Lung microvascular endothelial cell (primary cell): Measurements from ENCODE around the gene TAS2R40. TPM values are rescaled to one million over a fixed set of nuclear protein-coding genes. Genes with fewer than 3 reads are reported as not detected.
"Not testable (repeated sequence)": the region's sequence is repeated elsewhere in the genome, so short reads cannot be mapped to it uniquely, and the experiment has no call there.

ENCODE experiments used
- DNase-seq, 2 donors: peaks; one replicate each; pipeline versions ENCODE4 v3.0.0 to v3.0.0-alpha.2; 2010; ENCODE audit warnings: low read depth in 2 of 2
- total RNA-seq: library from RNA; depleted of rRNA; stranded (reverse); fragments of >200 nt; gene quantifications from 2 replicates; pipeline ENCODE4 v1.2.1, GENCODE V29; 2014

Gene TAS2R40
- total RNA-seq: not detected in 2 replicates

GRCh38 chr7:143221737-143222136 is at the start of gene TAS2R40:
Gene TAS2R40 (plus strand): TSS chr7:143222037. CDS start chr7:143222079, 42 bp downstream.
- no peak for DNase-seq

DNA sequence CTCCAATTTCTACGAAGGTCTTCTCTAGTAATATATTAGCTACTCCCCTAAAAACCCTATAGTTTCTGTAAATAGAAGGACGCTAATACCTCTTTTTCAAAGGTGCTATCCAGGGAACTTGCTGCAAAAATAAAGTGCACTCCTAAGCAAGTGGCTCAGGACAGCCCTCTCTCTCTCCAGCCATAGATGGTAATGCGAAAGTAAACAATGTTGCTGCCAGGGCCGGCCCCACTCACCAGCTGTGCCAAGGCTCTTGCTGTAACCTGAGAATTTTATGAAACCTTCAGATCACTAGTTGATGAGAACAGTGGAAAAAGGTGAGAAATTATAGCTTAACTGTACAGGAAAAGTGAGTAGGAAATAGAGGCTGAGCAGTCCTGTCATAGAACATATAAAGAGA is 49.5 kb upstream of the TAS2R40 start:
- DNase-seq: no peak

DNA sequence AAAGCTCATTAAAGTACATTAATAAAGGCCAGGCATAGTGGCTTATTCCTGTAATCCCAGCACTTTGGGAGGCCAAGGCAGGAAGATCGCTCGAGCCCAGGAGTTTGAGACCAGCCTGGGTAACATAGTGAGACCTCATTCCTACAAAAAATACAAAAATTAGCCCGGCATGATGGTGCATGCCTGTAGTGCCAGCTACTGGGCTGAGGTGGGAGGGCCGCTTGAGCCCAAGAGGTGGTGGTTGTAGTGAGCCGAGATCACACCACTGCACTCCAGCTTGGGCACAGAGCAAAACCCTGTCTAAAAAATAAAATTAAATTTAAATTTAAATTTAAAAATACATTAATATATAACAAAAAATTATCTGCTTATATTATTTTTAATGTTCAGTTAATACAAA is 45.7 kb upstream of the TAS2R40 start:
- no peak for DNase-seq

- no peak for DNase-seq
These were observed 44.3 kb upstream of the TAS2R40 start for GRCh38 chr7:143177374-143178119.

- DNase-seq: not testable (repeated sequence)
These were observed 41.1 kb upstream of the TAS2R40 start for GRCh38 chr7:143180771-143181170.

GRCh38 chr7:143181349-143181748 is 40.5 kb upstream of the TAS2R40 start:
- no peak for DNase-seq

DNA sequence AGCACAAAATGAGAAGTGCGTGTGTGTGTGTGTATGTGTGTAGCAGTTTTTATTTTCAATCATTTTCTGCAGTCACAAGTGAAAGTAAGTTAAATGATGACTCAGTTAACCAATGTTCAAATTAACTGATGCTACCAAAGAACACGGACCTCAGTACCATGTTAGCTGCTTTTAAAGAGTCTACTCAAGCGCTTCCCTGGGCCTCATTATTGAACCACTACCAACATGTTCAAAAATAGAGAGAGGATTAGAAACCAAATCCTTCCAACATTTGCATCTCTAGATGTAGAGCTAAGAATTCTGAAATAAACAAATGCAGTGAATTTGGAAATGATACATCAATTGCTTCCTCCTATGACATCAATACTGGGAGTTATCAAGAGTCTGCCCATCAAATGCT is 38.8 kb upstream of the TAS2R40 start, which contains the start of gene TAS2R39:
TSS of gene TAS2R39 (plus strand) at position 396 of the 400 bp plus-strand sequence. CDS start at position 396, 0 bp downstream.
- DNase-seq: no peak

DNA sequence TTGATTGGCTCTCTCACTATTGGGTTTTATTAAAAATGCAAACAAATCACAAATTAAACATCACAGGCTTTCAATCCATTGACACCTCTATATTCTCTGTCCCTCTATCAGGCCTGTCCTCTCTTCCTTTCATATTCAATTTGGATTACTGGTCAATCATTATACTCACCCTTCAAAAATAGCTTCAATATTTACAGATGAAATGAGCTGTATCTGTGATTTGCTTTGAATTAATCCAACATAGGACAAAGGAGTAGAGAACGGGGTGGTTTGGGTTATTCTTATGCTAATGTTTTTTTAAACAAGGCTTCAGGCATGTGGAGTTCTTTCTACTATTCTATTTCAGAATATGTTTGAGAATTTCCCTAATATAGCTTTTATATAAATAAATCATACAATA is 36.3 kb upstream of the TAS2R40 start:
- no peak for DNase-seq

GRCh38 chr7:143188994-143189393 is 32.8 kb upstream of the TAS2R40 start:
- DNase-seq: no peak

DNA sequence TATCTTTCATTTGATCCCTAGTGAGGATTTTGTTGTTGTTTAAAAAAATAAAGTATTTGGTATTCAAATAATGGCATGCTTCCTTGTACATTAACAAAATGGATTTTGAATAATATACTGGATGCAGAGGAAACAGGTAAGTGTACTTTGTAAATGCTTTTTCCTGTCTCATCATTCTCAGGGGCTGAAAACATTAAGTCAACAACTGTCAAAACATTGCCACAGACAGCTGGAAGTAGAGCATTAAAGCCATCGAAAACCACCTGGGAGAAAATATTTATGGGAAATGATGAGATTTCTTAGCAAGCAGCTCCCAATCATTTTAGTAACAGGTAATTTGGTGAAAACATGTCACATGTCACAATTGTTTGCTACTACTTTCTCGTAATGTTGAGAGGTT is 28.0 kb upstream of the TAS2R40 start:
- no peak for DNase-seq

GRCh38 chr7:143199040-143199439 is 22.8 kb upstream of the TAS2R40 start:
- DNase-seq: no peak

GRCh38 chr7:143202161-143202560 is 19.7 kb upstream of the TAS2R40 start:
- DNase-seq: no peak

- DNase-seq: no peak
These were observed 18.5 kb upstream of the TAS2R40 start for GRCh38 chr7:143203386-143203785.

- DNase-seq: no peak
These were observed 16.1 kb upstream of the TAS2R40 start for GRCh38 chr7:143205560-143206293.

- no peak for DNase-seq
These were observed 11.3 kb upstream of the TAS2R40 start for GRCh38 chr7:143210541-143210940.

DNA sequence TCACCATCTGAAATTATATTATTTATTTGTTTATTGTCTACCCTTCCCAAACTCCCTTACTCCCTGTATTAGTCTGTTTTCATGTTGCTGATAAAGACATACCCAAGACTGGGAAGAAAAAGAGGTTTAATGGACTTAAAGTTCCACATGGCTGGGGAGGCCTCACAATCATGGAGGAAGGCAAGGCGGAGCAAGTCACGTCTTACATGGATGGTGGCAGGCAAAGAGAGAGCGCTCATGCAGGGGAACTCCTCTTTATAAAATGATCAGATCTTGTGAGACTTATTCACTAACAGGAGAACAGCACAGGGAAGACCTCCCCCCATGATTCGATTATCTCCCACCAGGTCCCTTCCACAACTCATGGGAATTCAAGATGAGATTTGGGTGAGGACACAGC is 8.4 kb upstream of the TAS2R40 start:
- DNase-seq: not testable (repeated sequence)

DNA sequence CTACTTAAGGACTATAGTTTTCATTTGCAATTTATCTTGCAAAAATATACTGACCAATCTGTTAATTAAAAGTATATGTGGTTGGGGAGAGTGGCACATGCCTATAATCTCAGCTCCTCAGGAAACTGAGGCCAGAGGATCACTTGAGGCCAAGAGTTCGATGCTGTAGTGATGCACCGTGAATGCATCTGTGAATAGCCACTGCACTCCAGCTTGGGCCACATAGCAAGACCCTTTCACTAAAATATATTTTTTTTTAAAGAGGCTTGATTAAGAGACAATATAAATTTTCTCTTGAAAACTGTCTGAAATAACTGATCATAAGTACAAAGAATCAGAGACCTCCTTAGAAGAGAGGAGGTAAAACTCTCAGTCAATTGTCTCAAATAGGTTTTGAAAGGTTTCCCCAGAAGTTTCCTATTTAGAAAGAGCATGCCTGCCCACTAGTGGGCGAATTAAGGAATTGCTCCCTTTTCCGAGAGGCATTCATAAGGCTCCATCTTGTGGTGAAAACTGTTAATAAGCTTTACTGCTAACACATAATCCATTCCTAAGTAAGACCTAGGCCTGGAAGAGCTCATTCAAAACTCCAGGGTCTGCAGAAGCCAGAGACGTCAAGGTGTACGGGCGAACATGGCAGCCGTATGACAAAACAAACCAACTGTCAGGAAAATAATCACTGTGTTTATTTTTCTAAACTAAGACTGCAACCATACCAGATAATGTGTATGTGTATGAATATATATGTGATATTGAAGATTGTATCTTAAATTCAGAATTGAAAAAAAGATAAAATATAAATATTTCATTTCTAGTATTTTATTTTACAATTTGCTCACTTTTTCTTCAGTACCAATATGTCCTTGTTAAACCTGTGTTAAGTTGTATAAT is 6.8 kb upstream of the TAS2R40 start:
- peak; percentile 86 to 88 for DNase-seq

GRCh38 chr7:143216151-143216550 is 5.7 kb upstream of the TAS2R40 start:
- DNase-seq: peak in 1 of 2 donors; percentile 8

DNA sequence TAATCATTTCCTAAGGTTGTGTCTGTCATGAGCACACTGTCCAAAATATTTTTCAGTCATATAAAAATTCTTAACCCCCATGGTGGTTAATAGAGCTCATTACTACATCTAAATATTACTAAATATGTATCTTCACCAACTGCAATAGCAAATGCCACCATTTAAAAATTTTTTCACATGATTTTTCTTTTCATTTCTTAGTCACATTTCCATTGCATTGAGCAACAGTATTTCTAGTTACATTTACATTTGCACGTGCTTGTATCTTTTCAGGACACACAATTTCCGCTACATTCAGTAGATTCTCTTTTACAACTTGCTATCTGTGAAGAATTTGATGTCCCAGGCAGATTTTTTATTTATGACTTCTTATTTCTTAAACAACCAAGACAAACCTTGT is 5.2 kb upstream of the TAS2R40 start:
- DNase-seq: no peak

- DNase-seq: no peak
These were observed 4.0 kb upstream of the TAS2R40 start for GRCh38 chr7:143217806-143218205.

DNA sequence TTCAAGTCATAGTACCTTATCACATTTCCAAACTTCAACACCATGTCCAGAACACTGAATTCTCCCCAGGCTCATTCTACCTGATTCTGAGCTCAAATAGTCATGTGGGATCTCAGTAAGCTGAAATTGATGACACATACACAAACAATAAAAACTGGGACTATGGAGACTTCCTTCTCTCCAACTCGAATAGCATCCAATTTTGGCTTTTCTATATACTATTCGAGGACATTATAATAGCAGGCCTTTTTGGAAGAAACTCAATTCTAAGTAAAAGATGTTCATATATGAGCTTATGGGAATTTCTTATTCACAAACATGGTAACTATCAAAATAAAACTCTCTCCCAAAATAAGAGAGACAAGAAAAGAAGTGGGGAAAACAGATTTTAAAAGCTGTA is 551 bp upstream of the TAS2R40 start:
- no peak for DNase-seq

DNA sequence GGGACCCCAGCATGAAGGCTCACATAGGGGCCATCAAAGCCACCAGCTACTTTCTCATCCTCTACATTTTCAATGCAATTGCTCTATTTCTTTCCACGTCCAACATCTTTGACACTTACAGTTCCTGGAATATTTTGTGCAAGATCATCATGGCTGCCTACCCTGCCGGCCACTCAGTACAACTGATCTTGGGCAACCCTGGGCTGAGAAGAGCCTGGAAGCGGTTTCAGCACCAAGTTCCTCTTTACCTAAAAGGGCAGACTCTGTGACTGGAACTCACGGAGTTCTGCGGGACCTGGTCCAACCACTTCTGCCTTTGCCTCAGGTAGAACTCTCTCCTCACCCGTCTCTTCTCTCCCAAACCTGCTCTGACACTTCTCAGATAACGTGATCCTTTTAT is 945 bp downstream of the TAS2R40 start:
- DNase-seq: no peak
